Activated naive CD4-positive, alpha-beta T cell treated with anti-CD3 and anti-CD28 coated beads, Interleukin-2, amount 50 U/mL, for 16 hours (primary cell): Measurements from ENCODE around the gene RNF144B.
"Not testable (repeated sequence)": the region's sequence is repeated elsewhere in the genome, so short reads cannot be mapped to it uniquely, and the experiment has no call there.

Experiments
- DNase-seq: peaks from one replicate; pipeline ENCODE4 v3.0.0-alpha.2; 2020

The RNF144B gene

DNA sequence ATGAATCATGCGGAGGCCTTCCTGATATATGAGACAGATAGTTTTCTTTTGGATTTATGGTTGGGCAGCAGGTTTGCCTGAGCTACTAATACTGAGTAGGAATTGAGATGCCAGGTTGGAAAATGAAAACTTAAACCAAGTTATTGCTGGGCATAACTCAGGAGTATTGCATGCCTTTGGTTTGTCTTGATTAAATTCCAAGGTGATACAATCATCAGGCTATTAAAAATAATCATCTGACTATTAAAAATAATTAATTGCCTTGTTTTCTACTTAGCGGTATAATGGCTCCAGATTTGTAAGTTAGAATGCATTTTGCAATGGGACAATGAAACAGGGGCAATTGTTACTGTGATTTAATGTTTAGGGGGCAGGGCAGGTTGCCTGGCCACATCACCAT is 15.5 kb upstream of the RNF144B start:
- DNase-seq: no peak

DNA sequence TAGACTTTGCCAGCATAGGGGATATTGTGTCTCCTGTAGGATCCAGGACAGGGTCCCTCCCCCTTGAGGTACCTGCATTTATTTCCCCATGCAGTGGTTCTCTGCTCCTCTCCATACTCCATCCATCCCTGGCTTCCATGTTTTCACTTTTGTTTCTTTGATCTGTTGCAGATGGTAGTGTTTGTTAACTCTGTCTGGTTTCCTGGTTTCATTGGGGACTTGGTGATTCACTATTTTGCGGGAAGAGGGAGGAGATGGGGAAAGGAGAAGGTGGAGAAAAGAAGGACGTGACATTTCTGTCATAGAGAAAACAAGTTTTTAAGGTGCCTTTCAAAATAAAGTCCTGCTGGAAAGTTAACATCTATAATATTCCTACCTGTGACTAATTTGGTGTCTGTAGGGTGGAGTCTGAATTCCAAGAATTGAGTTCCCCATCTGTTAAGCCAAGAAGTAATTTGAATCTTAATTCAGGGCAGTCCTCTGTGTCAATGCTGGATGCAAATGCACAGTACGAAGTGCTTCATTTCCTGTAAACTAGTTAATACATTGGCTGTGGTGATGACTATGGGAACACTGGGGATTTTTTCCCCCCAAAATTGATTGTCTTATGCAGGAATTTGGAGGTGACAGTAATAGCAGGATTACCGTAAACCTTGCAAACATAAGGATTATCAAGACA is 6.9 kb upstream of the RNF144B start:
- no peak for DNase-seq

DNA sequence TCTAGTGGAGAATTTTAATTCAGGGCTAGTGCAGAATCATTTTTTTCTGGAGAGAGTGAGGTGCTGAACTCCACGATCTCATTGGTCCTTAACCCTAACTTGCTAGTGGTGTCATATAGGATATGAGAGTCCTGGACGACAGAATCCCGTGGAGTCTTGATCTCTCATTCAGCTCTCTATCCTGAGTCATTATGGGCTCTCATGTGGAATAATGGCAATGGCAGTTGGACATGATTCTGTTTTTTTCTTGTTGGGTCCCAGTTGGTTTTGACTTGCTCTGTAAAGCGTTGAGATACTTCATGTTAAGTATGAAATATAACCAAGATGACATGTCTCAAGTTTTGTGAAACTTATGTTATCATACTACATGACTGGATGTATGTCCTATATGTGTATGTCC is 6.3 kb upstream of the RNF144B start:
- no peak for DNase-seq

DNA sequence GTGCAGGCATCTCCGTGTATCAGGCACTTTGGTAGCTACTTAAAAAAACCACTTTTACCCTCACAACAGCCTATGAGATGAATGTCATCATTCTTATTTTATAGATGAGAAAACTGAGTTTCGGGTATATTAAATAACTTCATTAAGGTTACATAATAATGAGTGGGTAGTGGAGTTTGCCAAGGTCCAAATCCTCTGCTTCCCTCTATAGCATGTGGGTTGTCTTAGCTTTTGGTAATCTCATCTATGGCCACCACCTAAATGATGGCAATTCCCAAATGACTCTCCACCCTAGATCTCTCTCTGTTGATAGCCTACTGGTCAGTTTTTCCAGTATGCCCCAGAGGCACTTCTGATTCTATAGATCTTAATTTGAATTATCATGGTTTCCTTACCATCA is 3.7 kb upstream of the RNF144B start:
- DNase-seq: no peak

DNA sequence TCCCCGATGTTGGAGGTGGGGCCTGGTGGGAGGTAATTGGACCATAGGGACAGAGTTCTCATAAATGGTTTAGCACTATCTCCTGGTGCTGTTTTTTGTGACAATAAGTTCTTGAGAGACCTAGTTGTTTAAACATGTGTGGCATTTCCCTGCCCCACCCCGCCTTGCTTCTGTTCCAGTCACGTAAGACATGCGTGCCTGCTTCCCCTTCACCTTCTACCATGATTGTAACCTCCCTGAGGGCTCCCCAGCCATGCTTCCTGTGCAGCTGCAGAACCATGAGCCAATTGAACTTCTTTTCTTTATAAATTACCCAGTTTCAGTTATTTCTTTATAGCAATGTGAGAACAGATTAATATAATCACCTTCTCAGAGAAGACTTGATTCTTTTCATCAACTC is 2.5 kb upstream of the RNF144B start:
- DNase-seq: no peak

DNA sequence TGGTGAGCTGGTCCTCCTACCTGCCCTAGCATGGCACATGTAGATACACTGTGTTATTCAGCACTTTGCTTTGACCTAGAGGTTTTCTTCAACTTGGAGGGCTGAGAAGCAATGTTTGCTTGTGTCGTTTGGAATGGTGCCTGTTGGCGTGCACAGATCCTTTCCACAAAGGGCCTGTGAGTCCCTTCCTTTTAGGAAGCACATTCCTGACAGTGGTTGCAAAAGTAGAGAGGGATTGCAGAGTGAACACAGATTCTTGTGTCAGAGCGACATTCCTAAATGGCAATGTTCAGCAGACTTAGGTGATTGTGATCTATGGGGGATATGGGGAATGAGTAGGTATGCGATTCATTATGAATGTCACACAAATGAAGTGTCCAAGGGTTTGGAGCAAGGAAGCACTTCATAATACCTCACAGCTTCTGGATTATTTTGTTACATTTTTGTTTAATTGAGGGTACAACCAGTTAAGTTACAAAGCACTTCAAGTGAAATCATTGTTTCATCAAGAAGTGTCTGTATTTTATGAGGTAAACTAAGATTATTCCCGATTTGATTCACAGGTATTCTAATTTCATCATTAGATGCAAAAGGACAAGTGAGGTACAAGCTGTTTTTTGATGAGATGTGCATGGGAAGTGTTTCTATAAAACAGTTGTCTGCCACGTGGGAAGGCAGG is 713 bp upstream of the RNF144B start:
- no peak for DNase-seq

DNA sequence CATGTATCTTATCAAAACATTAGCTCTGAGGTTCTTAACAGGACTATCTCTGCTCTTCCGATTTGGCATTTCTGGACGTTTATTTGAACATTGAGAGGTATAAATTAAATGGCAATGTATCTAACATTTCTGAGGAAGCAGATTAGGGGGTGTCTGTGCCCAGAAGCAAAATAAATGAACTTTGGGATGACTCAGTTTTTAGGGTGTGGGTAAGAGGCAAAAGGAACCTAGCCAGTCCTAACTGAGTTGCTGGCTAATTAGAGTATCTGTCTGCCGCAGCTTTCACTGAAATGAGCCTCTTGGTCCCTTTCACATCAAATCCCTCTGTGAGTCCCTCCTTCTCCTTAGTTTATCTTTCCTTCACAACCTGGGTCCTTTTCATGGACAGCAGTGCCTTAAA is 1.1 kb downstream of the RNF144B start:
- DNase-seq: no peak

DNA sequence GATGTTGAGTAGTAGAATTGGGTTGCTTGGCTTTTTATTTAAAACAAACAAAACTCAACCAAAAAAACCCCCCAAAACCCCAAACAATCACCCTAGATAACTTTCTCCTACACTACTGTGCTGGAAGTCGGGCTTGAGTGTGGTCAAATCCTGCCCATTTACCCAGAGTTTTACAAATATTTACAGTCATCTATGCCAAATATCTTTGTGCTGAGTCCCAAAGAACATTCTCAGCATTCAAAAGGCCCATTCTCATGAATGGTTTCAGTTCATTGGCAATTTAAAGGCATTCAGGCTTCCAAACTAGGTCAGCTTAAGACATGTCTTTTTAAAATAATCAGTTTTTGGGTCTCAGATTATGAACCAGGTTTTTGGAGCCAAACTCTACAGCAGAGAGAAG is 1.8 kb downstream of the RNF144B start:
- no peak for DNase-seq

DNA sequence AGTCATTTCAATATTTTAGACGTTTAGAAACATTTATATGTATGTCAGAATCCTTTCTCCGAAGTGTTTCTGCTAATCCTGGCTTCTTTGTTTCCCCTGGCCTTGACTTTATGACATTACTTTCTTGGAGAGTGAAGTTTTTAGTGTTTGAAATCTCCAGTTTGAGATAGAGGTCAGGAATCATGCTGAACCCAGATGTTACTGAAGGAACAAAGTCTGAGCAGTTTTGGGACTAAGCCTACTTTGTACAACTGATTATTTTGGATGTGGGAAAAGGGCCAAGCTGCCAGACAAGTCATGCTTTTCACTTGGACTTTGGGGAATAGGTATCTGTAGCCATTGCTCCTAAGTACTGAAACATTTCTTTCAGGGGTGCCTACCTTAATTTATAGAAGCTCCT is 2.3 kb downstream of the RNF144B start:
- DNase-seq: no peak

DNA sequence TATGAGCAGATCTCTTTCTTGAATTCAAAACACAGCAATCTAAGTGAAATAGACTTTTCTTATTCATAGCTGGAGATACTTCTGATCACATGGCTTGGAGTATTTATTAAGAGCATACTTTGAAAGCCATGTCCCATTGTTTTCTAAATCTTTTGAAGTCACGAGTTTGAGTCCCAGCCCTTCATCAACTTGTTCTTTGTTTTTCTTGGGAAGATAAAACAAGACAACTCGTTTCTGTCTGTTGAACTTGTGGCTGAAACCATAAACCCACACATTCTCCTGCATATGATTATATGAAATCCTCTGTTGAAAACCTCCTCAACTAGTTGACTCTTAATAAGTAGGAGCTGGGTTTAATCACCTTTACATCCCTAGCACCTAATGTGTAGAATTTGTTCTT is 3.3 kb downstream of the RNF144B start:
- no peak for DNase-seq

DNA sequence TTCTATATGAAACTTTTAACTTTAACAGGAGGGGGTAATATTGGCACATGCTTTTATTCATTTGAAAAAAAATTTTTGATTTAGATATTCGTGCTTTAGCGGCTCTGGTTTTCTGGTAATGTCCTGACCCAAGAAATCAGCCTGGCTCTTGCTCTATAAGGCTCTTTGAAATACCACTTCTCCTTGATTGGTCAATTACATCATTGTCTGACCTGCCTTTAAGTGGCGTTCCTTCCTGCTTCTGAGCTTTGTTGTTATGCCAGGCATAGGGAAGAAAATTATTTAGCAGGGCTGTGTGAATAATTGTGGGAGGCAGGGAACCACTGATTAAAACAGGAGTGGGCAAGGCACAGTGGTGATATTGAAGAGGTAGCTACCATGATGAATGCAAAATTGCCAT is 3.9 kb downstream of the RNF144B start:
- no peak for DNase-seq

DNA sequence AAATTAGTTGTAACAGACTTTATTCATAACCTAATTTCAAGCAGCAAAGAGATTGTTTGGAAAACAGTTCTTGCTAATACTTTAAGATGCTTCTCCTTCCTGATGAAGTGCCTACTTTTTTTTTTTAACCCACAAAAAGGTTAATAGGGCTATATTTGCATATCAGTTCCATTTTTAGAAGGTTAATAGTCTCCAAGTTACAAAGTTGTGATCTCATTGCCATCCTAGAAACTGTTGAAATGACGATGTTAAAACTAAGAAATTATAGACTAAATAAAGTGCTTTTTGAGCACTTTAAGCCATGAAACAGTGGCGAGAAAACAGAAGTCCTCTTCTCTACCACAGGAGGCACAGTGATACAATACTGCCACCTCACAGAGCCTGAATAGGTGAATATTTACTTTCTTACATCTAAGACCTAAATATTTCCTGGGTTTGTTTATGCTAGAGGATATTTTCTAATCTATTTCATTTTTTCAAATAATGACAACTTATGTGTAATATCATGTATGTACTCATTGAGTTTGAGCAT is 5.3 kb downstream of the RNF144B start:
- DNase-seq: no peak

DNA sequence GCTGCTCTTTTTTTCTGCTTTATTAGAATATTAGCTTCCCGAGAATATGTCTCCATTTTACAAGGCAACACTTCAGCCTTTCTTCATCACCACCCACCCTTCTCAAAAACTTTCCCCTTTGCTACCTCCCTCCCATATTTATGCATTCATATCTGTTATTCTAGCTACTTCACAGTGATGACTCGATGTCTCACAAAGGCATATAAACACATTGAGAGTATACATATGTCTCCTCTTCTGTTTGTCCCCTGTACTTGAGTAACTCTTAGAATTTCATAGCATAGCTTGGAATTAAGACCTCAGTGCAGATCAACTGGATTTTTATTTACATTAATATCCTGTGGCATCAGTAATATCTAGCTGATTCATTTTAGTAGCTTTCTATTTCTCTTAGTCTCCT is 6.5 kb downstream of the RNF144B start:
- DNase-seq: no peak

DNA sequence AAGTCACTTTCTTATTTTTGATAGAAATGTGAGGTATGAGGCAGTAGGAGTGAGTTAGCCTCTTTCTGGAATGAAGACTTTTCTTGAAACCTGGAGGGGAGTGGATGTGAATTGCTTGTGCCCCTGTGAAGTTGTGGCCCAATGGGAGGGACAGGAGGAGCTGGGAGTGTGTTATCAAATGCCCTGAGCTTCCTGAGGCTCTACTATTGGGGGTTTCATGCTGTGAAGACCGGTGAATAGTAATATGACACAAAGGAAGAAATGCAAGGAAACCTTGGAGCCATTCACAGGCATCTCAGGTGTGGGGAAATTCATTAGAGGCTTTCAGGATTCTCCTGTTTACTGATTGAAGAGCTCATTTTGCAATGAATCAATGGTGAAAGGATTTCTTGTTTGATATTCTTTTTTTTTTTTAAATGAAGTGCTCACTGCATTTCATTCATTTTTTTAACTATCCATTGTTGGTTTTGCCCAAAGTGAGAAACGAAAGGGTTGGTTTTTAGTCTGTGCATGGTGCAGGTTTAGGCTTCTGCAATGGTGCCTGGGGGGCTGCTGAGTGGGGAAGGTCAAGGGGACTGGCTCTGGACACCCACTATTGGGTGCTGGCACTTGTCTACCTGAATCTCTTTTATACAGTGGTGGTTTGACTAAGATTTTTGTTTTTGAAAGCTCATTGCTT is 8.2 kb downstream of the RNF144B start:
- DNase-seq: no peak

DNA sequence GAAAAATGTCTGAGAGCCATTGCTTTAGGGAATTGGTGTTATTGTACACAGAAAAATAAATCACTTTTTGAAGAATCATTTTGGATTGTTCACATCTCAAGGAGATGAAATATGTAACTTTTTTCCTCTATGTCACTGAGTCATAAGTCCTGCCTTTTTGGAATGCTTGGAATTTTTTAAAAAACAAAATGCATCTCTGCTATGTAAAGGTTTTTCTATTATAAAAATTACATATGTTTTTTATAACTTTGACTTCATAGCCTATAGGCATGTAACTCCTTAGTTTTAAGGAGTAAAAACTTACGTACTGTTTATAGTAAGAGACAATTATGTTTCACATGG is 8.7 kb downstream of the RNF144B start:
- DNase-seq: no peak

DNA sequence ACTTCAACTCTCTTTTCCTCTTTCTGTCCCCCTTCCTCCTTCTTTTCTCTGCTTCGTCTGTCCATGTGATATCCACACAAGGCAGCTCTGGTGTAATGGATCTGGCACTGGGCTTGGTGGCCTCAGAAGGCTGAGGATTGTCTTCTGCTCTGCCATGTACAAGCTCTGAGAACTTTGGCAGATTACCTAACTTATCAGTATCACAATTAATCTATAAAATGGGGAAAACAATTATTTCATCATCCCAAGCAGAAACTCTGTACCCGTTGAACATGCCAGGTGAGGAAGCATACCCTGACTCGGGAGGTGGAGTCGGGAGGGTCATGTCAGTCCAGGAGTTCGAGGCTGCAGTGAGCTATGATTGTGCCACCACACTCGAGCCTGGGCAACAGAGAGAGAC is 10.6 kb downstream of the RNF144B start:
- DNase-seq: no peak

DNA sequence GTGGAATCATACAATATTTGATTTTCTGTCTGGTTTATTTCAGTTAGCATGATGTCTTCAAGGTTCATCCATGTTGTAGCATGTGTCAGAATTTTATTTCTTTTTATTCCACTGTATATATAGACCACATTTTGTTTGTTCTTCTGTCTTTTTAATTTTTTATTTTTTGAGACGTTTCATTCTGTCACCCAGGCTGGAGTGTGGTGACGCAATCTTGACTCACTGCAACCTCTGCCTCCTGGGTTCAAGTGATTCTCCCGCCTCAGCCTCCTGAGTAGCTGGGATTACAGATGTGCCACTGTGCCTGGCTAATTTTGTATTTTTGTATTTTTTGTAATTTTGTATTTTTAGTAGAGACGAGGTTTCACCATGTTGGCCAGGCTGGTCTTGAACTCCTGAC is 11.1 kb downstream of the RNF144B start:
- not testable (repeated sequence) for DNase-seq

DNA sequence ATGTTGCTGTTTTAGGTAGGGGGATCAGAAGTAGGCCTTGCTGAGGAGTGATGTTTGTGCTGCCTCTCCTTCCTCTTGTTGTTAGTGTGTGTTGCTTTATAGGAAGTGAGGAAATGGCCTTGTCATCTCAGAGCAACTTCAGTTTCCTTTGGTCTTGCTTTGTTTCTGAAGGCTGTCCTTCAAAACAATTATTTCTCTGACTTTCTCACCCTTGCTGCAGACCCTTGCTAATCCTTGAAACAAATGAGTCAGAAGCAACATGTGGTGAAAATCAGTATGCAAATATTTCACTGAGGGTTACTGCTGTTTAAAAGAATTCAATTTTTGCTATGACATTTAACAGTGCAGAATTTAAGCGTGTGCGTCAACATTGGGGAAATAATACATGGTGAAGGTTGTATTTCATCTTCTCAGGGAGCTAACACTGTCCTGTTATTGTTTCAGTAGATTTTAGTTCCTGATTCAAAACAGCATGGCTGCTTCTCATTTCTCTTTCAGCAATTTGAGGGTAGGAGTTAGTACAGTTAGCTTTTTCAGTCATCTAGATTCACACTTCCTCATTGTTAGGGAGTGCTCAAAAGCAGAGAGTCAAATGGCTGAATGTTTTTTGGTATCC is 13.8 kb downstream of the RNF144B start:
- DNase-seq: no peak

DNA sequence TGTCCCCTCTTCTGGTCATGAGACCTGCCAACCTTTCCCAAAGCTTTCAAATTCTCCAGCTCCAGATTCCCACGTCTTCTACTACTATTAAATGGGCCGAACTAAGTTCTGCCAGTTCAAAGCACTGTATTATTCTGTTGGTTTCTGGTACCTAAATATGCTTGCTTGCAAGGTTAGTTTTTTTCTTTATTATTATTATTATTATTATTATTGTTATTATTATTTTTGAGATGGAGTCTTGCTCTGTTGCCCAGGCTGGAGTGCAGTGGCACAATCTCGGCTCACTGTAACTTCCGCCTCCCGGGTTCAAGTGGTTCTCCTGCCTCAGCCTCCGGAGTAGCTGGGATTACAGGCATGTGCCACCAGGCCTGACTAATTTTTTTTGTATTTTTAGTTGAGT is 17.8 kb downstream of the RNF144B start:
- DNase-seq: not testable (repeated sequence)

DNA sequence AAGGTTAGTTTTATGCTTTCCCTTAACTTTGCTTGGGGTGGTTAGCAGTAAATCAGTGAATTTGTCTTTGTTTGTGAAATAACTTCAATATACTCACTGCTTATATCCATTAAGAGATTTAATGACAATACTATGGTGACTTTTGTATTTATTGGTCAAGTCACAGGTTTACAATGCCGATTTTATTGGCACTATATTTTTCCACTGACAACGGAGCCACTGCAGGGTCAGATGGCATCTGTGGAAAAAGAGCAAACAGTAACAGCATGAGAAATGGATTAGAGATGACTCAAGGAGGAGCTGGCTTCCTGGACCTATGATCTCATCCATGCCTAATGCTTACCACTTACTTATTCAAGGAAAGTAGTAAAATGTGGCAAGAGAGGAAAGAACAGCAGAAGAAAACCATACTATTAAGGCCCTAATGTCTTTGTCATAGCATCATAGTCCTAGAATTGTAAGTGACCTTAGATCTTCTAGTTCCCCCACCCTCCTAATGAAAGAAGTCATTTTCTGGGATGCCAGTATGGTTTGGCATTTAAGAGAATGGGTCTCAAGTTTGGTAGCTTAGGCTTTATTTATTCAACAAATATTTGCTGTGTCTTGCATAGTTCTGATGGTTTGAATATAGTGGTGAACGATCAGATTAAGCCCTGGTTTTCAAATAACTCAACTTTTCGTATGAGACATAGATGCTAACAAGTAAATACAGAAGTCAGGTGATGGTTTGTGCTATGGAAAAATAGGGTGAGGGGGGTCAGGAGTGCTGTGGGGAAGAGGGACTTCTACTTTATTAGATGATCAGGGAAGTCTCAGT is 18.5 kb downstream of the RNF144B start:
- DNase-seq: no peak

DNA sequence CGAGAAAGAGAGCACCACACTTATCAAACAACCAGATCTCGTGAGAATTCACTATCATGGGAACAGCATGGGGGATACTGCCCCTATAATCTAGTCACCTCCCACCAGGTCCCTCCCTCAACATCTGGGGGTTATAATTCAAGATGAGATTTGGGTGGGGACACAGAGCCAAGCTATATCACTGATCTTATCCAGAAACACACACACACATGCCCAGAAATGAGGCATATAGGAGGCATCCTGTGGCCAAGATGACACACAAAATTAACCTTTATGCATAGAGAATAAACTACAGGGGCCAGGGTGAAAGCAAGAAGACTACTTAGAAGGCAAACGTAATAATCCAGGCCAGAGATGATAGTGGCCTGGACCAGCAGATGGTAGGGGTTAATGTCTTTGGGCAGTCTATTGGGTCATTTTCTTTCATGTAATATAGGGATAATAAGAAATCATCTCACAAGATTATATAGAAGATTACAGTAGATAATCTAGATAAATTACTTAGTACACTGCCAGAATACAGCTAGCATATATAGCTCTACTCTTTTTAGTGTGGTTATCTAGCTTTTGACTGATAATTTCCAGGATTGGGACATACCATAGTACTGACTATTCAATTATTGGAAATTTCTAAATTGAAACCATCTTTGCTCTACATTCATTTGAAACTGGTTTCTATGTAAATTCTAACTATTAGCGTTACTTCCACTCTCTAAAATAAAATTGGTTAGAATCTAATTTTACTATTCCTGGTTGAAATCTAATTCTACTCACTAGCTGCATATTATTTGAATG is 20.0 kb downstream of the RNF144B start:
- DNase-seq: no peak

DNA sequence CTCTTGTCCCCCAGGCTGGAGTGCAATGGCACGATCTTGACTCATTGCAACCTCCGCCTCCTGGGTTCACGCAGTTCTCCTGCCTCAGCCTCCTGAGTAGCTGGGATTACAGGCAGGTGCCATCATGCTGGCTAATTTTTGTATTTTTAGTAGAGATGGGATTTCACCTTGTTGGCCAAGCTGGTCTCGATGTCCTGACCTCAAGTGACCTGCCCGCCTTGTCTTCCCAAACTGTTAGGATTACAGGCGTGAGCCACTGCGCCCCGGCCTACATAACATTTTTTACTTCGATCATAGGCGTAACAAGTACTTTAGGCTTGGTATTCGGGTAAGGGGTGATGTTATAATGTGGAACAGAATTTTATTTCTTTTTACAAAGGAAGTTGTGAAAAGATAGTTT is 22.5 kb downstream of the RNF144B start:
- DNase-seq: not testable (repeated sequence)
